Lower lobe of right lung (tissue), 2 donors: ENCODE data around the gene GPA33. TPM values are rescaled to one million over a fixed set of nuclear protein-coding genes. Genes with fewer than 3 reads are reported as not detected.

Experiments
- ATAC-seq, 2 donors: fragments of 200-7000 bp; cut with Tn5 transposase; one replicate each; pipeline ENCODE4 v1.9.1; 2020 to 2022; ENCODE audit warnings: mild to moderate bottlenecking in 2 of 2, moderate library complexity in 2 of 2
- DNase-seq: peaks from one replicate; pipeline ENCODE4 v3.0.0-alpha.2; 2020
- H3K27ac ChIP-seq: fragments of 200-600 bp; one replicate; pipeline ENCODE4 v1.8.0; 2022
- H3K27me3 ChIP-seq: fragments of 200-600 bp; one replicate; pipeline ENCODE4 v1.8.0; 2022; ENCODE audit warnings: low read depth
- H3K36me3 ChIP-seq: fragments of 200-600 bp; one replicate; pipeline ENCODE4 v1.8.0; 2022; ENCODE audit warnings: mild to moderate bottlenecking
- H3K4me1 ChIP-seq: fragments of 200-600 bp; one replicate; pipeline ENCODE4 v1.8.0; 2022
- H3K4me3 ChIP-seq: fragments of 200-600 bp; one replicate; pipeline ENCODE4 v1.8.0; 2022; ENCODE audit warnings: mild to moderate bottlenecking
- H3K9me3 ChIP-seq: fragments of 200-600 bp; one replicate; pipeline ENCODE4 v1.8.0; 2022
- CTCF ChIP-seq: fragments of 200-600 bp; IDR thresholded peaks from one replicate; pipeline ENCODE4 v1.8.0; 2022; ENCODE audit warnings: antibody characterized with exemption, mild to moderate bottlenecking
- intact Hi-C: fragments of 100-400 bp; cut with DNase I; formaldehyde crosslinking; loops from one replicate; pipeline ENCODE4 v1.11.0; 2022
- total RNA-seq: library from RNA; stranded (reverse); fragmentation: NEBNext Ultra II Directional; extraction: Animal tissue kit (Norgen Biotek cat#: 25700); gene quantifications from one replicate; pipeline ENCODE4 v1.2.1, GENCODE V29; 2021
- donor health status: DM: no; HTN: yes; CAD: no; lungs with severe emphysema.

The GPA33 gene
- total RNA-seq, 1 donor from 2014 or later = 3.6 TPM

GRCh38 chr1:167102906-167103573, 12.9 kb upstream of the GPA33 start:
- H3K27ac ChIP-seq = no peak overlapping the region
- no peaks in the 10 kb centered on the region for H3K9me3 ChIP-seq
- H3K4me1 ChIP-seq = no peaks in the 10 kb centered on the region
- no peaks in the 10 kb centered on the region for H3K36me3 ChIP-seq
- no peak overlapping the region for H3K4me3 ChIP-seq
- TF ChIP-seq CTCF = no peak
- intact Hi-C loops = no loop called here
- H3K27me3 ChIP-seq = no peaks in the 10 kb centered on the region
- DNase-seq (no peak), ATAC-seq (no peak)

- ATAC-seq (no peak), DNase-seq (no peak)
- H3K9me3 ChIP-seq = no peaks in the 10 kb centered on the region
- H3K4me1 ChIP-seq = no peaks in the 10 kb centered on the region
- H3K27ac ChIP-seq = no peak overlapping the region
- no peak for TF ChIP-seq CTCF
- intact Hi-C loops = no loop called here
- no peaks in the 10 kb centered on the region for H3K36me3 ChIP-seq
- H3K4me3 ChIP-seq = no peak overlapping the region
- H3K27me3 ChIP-seq = no peaks in the 10 kb centered on the region
Measured at GRCh38 chr1:167101754-167102153, 11.6 kb upstream of the GPA33 start.

- Histone ChIP-seq H3K36me3 (no peaks in the 10 kb centered on the region), H3K9me3 (no peaks in the 10 kb centered on the region), H3K4me1 (no peaks in the 10 kb centered on the region), H3K4me3 (no peak overlapping the region), H3K27ac (no peak overlapping the region), H3K27me3 (no peaks in the 10 kb centered on the region)
- intact Hi-C loops = no loop called here
- ATAC-seq (no peak), DNase-seq (no peak)
- TF ChIP-seq CTCF = no peak
Measured at GRCh38 chr1:167100730-167101129, 10.6 kb upstream of the GPA33 start.

- no peak for DNase-seq
- H3K4me3 ChIP-seq = no peak overlapping the region
- intact Hi-C loops = no loop called here
- H3K4me1 ChIP-seq = no peaks in the 10 kb centered on the region
- no peak for ATAC-seq
- TF ChIP-seq CTCF = no peak
- no peaks in the 10 kb centered on the region for H3K36me3 ChIP-seq
- H3K27me3 ChIP-seq = no peaks in the 10 kb centered on the region
- H3K9me3 ChIP-seq = no peaks in the 10 kb centered on the region
- H3K27ac ChIP-seq = no peak overlapping the region
Measured at GRCh38 chr1:167099851-167100250, 9.7 kb upstream of the GPA33 start.

GRCh38 chr1:167095368-167095767, 5.2 kb upstream of the GPA33 start:
- no peak for ATAC-seq
- H3K4me3 ChIP-seq = no peak overlapping the region
- intact Hi-C loops = no loop called here
- no peak overlapping the region for H3K27ac ChIP-seq
- no peak for TF ChIP-seq CTCF
- no peaks in the 10 kb centered on the region for H3K27me3 ChIP-seq
- no peaks in the 10 kb centered on the region for H3K4me1 ChIP-seq
- no peak for DNase-seq
- no peaks in the 10 kb centered on the region for H3K36me3 ChIP-seq
- H3K9me3 ChIP-seq = no peaks in the 10 kb centered on the region
